GM19324 (cell line): ENCODE measurements around the gene INTS6.

Source experiments
- ATAC-seq: cut with Tn5 transposase; IDR thresholded peaks from one replicate; pipeline ENCODE4 v1.9.1; 2021; ENCODE audit warnings: mild to moderate bottlenecking, moderate library complexity; ENCODE audit not compliant: unreplicated experiment, low FRiP score

INTS6 gene

GRCh38 chr13:51452361-51453206 lies at the start of gene INTS6:
Gene INTS6, minus strand, starts transcription at chr13:51453036. Its CDS starts 511 bp downstream, at chr13:51452525.
- ATAC-seq = peak; percentile 73

- ATAC-seq = peak; percentile 53
These were observed 49.4 kb upstream of the INTS6 start for GRCh38 chr13:51502153-51502651.

DNA sequence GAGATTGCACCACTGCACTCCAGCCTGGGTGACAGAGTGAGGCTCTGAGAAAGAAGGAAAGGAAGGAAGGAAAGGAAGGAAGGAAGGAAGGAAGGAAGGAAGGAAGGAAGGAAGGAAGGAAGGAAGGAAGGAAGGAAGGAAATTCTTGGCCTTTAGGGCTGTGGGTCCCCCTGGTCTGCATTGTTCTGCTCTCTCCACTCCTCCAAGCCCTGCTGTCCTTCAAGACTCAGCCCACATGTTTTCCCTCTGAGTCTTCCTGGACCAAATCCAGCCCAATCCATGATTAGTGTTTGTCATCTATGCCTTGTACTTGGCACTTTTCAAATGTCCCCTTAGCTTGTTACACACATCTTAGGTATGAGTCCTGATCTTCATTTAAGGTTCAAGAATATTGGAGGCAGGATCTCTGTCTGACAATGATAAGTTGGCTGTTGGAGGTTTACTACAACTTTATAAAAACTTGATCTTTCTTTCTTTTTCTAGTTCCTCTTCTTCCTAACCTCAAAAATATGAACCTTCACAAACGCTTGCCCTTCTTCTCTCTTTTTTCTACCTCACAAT lies 48.8 kb upstream of the INTS6 start:
- ATAC-seq = peak; percentile 14

- ATAC-seq = no peak
These were observed 48.3 kb upstream of the INTS6 start for GRCh38 chr13:51501096-51501495.

- no peak for ATAC-seq
These were observed 47.9 kb upstream of the INTS6 start for GRCh38 chr13:51500687-51501086.

- ATAC-seq = no peak
These were observed 47.0 kb upstream of the INTS6 start for GRCh38 chr13:51499841-51500240.

DNA sequence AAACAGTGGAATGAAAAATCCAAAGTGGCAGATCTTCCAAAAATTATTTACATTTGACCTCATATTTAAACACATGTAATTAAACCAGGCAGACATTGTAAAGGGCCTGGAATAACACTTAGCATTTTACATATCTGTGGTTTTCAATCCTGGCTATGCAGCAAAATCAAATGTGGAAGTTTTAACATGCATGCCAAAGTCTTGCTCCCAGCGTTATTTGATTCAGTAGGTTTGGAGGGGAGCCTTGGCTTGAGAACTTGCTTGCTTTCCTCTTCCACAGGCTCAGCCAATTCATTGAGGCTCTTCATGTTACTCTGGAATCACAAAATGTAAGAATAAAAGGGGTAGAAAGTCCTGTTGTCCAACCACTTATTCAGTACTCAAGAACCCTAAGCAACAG lies 42.5 kb upstream of the INTS6 start:
- no peak for ATAC-seq

DNA sequence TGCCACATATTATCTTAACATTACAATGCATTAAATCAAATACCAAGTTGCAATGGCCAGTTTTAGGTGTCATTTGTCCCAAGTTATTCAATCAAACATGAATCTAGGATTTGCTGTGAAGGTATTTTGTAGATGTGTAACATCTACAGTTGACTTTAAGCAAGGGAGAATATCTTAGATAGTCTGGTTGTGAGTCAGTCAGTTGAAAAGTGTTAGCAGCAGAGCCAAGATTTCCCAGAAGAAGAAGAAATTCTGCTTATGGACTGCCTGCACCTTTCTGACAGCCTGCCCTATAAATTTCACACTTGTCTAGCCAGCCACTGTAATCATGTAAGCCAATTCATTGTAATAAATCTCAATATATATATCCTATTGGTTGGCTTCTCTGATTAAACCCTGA lies 41.3 kb upstream of the INTS6 start:
- ATAC-seq = no peak

GRCh38 chr13:51488212-51488611 lies 35.4 kb upstream of the INTS6 start:
- ATAC-seq = no peak

- no peak for ATAC-seq
These were observed 28.8 kb upstream of the INTS6 start for GRCh38 chr13:51481656-51482055.

DNA sequence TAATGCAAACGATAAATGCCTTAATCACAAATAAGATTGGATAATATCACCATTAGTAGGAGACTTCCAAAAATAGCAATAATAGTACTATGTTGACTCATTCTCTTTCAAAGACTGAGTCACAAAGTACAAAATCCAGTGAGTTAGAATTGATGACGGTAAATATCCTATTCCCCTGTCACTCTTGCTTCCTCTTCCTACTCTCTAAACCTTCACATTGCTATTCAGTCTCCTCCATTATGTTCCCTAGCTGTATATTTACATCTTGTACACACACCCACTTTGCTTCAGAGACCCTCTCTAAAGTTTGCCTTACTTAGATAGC lies 26.3 kb upstream of the INTS6 start:
- ATAC-seq = no peak

DNA sequence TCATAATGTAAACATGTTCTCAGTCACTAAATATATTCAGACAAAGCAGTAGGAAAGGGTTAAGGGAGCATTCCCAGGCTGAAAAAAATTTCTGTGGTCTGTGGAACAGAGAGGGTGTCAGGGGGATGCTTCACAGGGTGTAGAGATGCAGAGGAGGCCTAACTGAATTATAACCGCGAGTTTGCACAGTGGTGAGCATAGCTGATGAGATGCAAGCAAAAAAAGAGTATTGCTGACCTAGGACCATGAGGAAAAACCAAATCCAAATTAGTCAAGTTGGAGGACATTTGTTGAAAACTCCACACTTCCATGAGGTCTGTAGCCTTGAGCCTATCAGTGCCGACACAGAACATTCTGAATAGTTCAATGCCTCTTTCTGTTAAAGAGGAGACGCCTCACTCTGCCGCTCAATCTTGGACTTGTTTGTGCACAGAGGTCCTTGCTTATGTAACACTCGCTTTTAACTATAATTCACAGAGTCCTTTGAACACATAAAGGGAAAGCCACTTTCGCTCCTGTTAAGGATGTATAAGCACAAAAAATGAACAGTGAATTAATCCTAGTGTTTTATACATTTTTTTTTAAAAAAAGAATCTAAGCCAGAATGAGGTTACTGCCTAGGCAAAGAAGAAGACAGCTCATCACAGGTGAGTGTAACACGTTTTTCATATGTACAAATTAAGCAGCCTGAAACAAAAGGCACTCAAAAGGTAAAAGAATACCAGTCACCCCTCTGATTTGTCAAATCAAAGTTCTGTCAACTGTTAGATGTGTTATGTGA lies 25.8 kb upstream of the INTS6 start:
- ATAC-seq = no peak

GRCh38 chr13:51477653-51478324 lies 25.0 kb upstream of the INTS6 start:
- ATAC-seq = no peak

- ATAC-seq = no peak
These were observed 24.3 kb upstream of the INTS6 start for GRCh38 chr13:51477149-51477548.

DNA sequence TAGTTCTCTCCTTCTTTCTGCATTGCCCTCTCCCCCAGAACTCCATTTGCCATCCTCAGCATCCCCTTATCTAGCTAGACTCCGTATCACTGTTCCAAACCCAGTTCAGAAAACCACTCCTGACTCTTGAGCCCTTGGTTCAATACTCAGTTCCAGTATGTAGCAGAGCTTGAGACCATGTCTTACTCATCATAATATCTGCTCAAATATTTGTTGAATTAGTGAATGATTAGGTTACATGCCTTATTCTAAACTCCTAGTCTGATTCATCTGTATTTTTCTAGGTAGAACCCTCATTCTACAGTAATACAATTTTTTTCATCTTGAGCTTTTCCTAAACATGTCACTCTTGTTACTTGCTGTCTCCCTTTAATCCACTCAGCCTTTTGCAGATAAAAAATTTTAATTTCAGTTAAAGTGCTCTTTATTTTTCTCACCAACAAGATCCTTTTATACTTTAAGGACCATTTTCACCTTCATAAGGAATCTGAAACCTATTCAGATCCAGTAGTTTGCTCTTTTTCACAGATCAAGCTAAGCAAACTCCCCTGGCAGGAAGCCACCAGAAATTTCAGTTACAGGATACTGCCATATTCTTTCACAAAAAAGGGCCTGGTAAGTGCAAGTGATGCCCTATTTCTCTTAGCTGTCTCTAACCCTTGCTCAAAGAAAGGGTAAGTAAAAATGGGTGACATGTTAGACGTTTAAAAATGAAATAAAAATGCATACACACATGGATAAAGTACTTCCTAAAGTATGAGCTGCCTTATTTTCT lies 23.1 kb upstream of the INTS6 start:
- no peak for ATAC-seq

- ATAC-seq = no peak
These were observed 17.0 kb upstream of the INTS6 start for GRCh38 chr13:51469790-51470189.

- no peak for ATAC-seq
These were observed 14.9 kb upstream of the INTS6 start for GRCh38 chr13:51467730-51468129.

DNA sequence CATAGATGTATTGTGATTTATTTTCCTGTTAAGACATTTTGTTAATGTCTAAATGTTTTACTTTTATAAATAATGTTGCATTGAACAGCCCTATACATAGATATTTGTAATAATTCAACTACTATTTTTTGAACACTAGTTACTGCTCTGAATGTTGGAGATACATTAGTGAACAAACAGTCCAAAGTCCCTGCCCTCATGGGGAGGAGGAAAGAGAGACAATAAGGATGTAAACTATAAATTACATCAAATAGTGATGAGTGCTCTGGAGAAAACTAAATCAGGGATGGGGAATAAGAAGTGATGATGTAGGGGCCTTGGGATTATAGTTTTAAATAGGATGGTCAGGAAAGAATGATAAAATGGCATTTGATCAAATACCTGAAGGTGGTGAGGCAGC lies 12.3 kb upstream of the INTS6 start:
- ATAC-seq = no peak

DNA sequence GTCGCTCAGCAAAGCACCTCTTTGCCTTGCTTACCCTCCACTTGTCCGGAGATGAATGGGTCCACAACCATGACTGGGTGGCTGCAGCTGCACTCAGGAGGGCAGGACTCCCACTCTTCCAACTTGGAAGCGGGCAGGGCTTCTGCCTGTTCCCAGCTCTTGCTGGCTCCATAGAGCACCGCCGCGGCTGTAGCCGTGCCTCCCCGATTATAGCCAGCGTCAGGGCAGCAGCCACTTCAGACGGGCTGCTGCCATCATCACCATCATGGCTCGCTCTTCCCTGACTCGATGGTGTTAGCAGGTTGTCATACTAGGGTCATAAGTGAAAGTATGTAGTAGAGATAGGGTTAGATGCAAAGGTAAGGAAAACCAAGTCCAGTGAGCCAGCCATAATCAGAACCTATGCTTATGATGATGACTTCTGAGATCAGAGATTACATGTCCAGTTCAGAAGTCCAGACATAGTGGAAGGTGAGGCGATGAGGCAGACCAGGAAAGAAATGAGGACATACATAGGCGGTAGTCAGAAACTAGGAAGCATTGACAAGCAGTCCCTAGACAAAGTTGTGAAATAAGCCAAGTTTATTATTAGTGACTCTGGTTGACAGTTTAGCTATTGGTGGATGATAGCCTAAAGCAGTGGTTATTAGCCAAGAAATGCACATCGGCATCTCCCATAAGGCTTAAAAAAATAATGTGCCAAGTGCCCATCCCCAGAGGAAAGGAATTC lies 4.4 kb upstream of the INTS6 start:
- no peak for ATAC-seq
